NCI-H2107 (cell line): ENCODE data around the gene USP10.

Experiments used
- DNase-seq: peaks from one replicate; lab custom pipeline; 2025; lab: John Stamatoyannopoulos, UW

USP10 gene

DNA sequence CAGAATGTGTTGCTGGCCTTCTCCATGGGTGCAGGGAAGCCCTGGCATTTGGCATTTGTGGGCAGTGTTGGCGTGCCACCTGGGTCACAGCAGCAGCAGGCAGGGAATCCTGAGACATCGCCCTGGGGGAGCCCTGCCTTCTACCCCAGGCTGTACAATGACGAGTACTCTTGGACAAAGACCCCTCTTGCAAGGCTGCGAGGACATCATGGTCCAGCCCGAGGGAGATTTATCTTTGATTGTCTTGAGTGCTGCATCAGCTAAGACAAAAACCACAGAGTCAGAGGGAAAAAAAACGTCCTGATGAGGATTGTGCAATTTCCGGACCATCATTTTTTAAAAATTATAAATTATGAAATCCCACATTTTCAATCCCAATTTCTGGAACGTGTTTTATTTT is 123.7 kb downstream of the USP10 start:
- DNase-seq, result no peak

DNA sequence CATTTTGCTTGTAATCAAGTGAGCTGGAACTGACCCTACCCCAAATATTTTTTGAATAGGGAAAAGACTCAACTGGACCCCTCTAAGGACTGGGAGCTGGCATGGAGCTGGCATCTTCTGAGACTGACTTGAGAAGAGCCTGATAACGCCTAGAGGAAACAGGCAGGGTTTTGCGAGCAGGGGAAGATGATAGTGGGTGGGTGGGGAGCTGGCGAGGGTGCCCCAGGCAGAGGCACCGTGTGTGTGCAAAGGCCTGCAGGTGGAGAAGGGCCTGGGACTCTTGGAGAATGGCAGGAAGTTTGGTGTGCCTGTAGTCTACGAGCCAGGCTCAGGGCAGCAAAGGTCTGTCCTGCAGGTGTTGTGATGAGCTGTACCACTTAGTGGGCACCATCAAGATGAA is 124.1 kb downstream of the USP10 start:
- DNase-seq, result no peak

DNA sequence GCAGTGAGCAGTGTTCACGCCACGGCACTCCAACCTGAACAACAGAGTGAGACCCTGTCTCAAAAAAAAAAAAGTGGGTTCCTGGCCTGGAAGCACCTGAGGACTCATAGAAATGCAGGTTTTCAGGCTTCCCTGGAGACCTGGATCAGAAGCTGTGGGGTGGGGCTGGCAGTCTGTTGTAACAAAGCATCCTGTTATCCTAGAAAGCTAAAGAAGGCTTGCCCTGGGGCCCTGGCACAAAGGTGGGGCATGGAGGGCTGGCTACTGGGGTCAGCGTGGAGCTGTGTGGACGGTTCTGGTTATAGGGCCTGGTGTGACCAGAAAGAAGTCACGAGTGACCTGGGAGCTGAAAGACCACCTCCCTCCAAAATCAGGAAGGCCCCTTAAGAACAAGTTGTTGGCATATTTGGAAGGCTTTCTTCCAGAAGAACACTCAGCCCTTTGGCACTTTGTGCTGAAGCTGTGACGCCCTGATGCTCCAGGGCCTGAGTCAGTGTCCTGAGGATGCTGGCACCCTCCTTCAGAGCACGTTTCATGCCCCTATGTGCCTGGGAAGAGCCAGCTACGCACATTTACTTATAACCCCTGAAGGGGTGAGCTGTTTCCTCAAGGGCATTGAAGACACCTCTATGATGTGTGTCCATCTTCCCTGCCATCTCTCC is 126.2 kb downstream of the USP10 start:
- DNase-seq, result no peak

DNA sequence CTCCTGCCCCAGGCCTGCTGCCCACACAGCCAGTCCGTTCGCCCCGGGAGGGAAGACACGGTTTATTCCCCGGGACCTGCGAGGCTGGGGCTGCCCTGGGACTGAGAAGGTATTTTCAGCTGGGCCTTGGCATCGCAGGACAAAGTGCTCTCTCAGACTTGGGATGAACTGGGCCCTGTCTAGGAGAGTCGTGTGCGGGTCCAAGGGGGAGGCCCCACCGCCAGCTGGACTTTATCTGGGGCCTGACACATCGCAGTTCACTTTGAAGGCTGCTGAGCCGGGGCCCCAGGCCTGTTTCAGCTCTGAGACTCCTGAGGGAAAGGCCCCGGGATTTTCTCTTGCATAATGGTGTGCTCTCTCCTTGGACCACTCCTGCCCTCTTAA is 126.8 kb downstream of the USP10 start:
- no peak for DNase-seq

DNA sequence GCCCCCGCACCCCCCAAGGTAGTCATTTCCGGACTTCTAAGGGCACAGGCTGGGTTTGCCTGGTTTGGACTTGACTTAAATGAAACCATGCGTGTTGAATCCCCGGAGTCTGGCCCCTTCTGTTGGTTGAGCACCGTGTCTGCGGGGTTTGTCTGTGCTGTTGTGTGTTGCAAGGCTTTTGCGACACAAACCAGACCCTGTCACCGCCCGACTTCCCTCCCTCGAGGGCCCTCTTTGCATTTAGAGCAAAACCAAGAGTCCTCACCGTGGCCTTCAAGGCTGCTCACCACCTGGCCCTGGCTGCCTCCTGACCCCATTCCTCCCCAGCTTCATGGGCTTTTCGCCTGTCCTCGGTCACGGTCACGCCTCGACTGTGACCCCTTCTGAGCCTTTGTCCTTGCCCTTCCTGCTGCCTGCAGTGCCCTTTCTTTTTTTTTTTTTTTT is 127.4 kb downstream of the USP10 start:
- no peak for DNase-seq

DNA sequence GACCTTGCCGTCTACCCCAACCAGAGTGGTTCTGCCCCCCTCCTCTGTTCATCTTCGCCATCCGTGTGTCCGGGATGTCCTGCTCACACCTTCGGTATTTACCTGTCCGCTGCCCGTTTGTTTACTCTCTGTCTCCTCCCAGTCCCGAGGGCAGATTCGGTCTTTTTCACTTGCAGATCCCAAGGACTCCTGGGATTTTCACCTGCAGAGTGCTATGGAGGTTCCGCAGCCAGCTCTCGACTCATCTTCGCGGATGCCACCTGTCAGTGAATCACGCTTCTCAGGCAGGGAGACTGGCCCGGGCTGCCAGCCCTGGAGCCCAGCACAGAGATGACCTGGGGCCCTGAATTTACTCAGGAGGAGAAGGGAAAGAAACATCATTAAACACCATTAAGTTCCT is 128.1 kb downstream of the USP10 start:
- DNase-seq, result no peak

- DNase-seq, result no peak
Observed at GRCh38 chr16:84828322-84828721, 128.5 kb downstream of the USP10 start.
